COLO829 (cell line): ENCODE results near the gene SYTL3.
A peak's percentile ranks its signal among the peaks of the same experiment; 100 is the strongest.
"Not testable (repeated sequence)": the region's sequence is repeated elsewhere in the genome, so short reads cannot be mapped to it uniquely, and the experiment has no call there.

Experiments used
- DNase-seq: peaks from one replicate; pipeline ENCODE4 v3.0.0; 2012; ENCODE audit warnings: low spot score

SYTL3 gene, protein sequence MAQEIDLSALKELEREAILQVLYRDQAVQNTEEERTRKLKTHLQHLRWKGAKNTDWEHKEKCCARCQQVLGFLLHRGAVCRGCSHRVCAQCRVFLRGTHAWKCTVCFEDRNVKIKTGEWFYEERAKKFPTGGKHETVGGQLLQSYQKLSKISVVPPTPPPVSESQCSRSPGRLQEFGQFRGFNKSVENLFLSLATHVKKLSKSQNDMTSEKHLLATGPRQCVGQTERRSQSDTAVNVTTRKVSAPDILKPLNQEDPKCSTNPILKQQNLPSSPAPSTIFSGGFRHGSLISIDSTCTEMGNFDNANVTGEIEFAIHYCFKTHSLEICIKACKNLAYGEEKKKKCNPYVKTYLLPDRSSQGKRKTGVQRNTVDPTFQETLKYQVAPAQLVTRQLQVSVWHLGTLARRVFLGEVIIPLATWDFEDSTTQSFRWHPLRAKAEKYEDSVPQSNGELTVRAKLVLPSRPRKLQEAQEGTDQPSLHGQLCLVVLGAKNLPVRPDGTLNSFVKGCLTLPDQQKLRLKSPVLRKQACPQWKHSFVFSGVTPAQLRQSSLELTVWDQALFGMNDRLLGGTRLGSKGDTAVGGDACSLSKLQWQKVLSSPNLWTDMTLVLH

DNA sequence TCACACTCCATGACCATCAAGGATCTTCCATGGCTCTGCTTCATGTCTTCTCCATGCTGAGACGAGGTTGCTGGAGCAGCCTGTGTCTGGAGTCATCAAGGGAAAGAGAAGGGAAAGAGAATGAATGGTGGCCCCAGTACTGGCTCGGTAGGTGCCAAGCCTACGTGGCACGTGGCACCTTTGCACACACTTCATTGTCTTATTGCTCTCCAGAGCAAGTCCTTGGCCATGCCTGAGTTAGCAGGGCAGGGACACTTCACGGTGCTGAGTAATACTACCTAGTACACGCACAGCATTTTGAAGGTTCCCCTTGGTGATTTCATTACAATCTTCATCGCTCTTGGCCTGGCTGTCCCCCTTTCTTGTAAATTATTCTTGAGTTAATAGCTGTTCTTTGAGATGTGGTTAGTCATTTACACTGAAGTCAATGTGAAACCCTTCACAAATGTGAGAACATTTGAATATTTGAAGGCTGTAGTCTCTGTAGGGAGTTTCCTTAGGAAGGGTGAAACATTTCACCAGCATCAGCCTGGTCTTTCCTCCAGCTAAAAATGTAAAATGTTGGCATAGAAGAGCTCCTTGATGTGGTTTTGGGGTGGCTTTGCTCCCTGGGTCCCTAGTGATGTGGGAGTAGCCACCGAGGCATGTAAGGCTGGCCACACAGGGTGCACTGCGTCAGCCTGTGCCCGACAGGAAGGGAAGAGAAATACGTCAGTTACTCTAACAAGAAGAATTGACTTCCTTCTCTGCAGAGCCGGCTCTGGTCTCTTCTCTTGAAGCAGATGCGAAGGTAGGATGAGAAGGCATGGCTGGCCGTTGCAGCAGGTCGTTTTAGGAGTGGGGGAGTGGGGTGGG, at the start of gene SYTL3:
SYTL3 (plus strand) TSS at position 766 of the 855 bp plus-strand sequence. CDS start 13,215 bp downstream, outside the sequence.
- no peak for DNase-seq

DNA sequence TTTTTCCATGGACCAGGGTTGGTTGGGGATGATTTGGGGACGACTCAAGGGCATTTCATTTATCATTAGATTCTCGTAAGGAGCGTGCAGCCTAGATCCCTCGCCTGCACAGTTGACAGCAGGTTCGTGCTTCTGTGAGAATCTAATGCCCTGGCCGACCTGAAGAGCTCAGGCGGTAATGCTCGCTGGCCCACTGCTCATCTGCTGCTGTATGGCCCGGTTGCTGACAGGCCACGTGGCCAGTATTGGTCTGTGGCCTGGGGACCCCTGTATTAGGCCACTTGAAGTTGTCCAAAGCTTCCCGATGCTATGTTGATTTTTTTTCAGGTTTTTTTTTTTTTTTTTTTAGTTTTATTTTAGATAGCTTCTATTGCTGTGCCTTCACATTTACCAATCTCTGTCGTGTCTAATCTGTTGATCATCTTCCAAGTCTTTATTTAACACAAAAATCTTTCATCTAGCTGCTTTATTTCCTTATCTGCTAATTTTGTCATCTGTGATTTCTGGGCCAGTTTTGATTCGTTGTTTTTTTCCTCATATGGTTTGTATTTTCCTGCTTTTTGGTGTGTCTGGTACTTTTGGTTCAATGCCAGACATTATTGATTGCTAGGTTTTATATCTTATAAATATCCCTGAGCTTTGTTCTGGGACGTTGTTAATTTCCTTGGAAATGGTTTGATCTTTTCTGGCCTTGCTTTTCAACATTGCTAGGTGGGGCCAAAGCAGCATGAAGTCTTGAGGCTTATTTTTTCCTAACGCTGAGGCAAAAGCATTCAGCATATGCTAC, 46.4 kb upstream of the SYTL3 start:
- DNase-seq, result no peak

DNA sequence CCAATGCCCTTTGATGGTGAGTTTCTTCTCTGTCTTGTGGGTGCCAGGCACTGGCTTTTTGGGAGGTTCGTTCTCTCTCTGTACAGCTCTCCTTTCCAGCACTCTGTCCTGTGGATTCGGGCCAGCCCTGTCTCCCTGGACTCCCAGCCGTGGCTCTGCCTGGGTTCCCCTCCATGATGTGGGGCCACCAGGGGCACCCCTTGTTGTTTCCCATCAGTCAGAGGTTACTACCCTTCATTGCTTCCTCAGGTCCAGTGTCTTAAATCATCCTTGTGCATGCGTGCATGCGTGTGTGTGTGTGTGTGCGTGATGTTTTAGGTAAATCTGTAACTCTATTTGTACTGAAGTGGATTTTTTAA, 45.8 kb upstream of the SYTL3 start:
- no peak for DNase-seq

DNA sequence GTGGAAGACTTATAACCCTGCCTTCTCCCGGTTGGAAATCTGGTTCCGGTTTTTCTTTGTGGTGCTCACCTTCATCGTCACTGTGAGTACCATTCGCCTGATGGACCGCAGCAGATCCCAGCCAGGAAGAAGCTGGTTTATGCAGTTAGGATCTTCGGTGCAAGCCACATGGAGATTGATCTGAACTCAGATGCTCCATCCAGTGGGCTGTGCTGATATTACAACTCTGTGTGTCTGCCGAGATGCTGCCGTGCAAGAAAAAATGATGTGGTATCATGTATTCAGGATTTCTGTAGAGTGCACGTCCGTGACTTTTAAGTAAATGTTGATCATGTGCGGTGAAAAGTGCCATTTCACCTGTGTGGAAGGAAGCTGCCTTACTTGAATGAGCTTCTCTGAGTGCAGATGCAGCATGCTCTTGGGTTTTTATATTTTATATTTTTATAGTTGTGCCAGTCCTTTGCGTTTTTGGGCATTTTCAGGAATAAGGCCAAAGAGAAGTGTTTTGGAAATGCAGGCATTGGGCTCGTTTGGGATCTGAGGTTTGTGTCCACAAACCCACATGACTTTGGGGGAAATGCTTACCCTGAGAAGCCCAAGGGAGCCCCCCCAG, 44.5 kb upstream of the SYTL3 start:
- peak; percentile 57 for DNase-seq

DNA sequence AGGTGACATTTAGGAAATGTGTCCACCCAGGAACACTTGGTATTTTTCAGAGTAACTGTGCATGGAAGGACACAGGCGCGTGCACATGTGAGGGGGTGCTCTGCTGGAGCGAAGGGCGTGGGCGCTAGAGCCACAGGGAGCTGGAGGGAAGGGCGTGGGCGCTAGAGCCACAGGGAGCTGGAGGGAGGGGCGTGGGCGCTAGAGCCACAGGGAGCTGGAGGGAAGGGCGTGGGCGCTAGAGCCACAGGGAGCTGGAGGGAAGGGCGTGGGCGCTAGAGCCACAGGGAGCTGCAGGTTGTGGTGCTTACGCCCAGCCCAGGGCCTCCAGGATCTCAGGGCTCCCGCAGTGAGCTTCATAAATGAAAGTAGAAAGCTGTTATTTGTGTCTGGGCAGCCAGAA, 43.8 kb upstream of the SYTL3 start:
- not testable (repeated sequence) for DNase-seq

DNA sequence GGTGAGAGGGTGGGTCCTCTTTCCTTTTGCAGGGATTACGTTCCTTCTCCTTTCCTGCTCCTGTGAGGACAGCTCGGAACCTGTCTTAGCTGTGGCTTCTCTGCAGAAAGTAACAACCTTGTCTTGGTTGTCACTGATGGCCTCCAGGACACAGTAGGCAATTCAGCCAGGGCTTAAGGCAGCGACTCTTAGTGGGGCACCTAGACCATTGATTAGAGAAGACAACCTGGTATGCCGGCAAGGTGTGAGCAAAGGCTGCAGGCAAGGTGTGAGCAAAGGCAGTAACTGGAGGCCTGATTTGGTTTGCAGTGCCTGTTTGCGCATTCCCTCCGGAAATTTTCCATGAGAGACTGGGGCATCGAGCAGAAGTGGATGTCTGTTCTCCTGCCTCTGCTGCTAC, 42.9 kb upstream of the SYTL3 start:
- no peak for DNase-seq

DNA sequence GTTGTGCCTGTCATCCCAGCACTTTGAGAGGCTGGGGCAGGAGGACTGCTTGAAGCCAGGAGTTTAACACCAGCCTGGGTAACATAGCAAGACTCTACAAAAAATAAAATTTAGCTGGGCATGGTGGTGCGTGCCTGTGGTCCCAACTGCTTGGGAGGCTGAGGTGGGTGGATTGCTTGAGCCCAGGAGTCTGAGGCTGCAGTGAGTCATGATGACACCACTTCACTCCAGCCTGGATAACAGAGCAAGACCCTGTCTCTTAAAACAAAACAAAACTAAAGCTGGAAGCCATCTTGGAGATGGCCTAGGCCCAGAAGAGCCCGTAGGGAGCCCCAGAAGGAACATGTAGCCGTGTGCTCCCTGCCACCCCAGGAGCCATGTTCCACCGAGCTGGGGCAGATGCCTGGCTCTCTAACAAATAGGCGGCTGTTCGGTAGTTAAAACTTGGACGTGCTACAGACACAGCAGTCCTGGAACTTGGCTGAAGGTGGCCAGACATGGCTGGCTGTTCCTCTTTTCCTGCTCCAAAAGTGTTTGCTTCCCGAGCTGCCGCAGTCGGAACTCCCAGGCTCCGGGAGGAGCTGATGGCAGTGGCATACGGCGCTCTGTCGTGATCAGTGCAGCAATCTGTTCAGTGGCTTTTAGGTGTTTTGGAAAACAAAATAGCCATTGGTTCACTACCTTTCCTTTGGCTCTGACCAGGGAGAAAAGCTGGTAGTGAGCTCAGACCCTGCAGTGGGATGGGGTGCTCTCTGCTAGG, 42.3 kb upstream of the SYTL3 start:
- DNase-seq, result no peak

DNA sequence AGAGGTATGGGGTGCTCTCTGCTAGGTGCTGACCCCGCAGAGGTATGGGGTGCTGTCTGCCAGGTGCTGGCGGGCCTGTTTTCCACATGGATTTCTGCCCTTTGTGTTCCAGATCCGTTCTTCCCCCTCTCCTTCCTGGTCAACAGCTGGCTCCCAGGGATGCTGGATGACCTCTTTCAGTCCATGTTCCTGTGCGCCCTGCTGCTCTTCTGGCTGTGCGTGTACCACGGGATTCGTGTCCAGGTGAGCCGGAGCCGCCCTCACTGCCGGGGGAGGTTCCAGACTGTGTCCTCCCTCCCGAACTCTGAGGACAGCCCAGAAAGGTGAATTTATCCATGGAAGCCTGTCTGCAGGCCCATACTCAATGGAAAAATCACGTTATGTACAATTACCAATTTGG, 41.6 kb upstream of the SYTL3 start:
- DNase-seq, result no peak

DNA sequence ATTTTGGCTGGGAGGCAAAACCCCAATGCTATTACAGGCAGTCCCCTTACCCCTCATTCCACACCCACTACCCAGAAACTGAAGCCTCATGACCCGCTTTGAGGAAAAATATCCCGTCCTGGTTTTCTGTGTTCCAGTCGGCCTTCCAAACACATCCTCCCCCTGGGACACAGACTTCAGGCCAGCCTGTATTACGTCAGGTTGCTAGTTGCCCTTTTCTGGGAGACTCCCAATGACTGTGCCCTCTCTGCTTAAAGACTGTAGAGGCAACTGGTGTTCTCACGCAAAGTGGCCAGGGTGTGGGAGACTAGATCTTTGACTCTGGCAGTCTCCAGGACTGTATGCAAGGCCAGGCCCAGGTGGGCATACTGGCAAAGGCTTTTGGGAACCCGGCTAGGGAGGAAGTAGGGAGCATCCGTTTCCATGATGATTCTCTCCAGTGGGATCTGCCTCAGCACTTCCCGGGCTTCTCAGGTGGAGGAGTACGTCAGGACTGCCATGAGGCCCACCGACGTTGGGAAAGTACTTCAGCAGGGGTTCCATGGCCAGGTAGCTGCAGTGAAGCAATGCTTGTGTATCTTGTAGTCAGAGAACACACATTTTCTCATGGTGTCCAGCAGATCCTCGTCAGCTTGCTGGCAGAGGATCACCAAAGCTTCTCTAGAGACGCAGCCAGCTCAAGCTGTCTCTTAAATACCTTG, 40.2 kb upstream of the SYTL3 start:
- DNase-seq, result no peak

DNA sequence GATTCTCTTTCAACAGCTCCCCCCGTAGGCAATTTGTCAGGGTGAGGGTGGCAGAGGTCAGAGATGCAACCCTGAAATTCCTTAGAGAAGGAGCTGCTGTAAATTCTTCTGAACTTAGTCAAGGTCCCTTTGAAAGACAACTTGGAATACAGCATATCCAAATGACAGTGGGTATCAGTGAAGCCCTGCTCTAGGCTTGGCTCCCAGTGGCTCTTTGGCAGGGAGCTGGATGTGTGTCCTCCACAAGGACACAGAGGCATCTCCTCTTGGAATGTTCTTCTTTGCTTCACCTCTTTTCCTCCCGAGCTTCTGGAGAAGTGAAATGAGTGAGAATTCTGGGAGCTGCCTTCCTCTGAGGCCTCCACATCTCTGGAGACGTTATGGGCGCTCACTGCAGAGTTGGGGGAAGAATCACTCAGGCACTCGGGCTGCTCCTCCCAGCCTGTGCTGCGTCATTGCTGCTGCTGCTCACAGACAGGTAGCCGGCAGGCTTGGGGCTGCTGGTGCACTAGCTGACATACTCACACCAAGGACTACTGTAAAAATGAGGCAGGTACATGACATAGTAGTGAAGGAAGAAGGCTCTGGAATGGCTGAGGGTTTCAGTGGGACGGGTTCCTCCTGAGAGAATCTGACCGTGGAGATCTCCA, 39.4 kb upstream of the SYTL3 start:
- DNase-seq, result no peak

DNA sequence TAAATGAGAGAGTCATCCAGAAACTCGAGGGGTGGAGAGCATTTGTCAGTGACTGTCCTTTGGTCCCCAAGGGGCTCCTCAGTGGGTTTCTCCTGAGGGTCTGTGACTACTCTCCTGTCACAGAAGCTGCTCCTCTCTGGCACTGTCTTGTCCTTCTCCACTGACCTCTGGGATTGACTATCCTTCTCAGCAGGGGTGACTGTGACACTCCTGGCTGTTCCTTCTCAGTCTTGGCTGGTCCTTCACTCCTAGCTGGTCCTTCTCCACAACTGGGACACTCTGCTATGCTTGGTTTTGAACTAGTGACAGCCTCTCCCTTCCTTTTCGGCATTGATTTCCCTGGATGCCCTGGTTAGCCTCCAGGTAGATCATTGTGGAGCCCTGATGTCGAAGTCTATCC, 38.8 kb upstream of the SYTL3 start:
- no peak for DNase-seq

DNA sequence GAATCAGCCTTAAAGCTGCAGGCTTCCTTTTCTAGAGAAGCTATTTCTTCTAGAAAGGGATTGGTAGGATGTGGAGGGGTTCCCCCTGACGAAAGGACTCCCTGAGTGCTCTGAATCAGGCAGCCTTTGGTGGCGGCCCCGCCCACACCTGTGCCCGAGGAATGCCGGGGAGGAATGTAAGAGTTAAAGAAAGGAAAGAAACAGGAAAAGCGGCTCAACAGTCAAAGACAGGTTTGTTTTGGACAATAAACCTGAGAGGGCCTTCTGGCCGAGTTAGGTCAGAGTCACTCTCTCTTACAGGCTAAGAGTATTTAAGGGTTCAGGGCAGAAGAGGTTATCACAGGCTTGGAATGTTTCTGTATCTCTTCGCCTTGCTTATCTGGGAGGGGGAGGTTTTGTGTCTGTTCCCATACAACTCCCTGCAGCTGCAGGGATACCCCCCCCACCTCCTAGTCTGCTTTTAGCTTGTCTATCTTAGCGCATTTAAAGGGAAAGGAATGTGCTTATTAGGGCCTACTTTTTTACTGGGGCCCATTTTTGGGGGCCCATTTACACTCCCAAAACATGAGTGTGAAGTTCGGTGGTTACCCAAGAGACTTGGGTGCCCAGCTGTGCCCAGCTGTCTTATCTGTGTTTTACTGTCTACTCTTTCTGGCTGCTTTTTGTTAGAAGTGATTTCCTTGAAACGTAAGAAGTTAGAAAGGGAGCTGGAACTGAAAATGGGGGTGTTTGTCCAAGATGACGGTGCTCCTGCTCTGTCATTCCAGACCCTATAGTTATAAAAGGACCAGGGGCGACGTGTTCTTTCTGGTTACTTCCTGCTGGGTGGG, 38.1 kb upstream of the SYTL3 start:
- DNase-seq, result no peak

DNA sequence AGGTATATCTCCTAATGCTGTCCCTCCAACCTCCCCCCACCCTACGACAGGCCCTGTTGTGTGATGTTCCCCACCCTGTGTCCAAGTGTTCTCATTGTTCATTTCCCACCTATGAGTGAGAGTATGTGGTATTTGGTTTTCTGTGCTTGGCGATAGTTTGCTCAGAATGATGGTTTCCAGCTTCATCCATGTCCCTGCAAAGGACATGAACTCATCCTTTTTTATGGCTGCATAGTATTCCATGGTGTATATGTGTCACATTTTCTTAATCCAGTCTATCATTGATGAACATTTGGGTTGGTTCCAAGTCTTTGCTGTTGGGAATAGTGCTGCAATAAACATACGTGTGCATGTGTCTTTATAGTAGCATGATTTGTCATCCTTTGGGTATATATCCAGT, 35.2 kb upstream of the SYTL3 start:
- DNase-seq, result not testable (repeated sequence)

DNA sequence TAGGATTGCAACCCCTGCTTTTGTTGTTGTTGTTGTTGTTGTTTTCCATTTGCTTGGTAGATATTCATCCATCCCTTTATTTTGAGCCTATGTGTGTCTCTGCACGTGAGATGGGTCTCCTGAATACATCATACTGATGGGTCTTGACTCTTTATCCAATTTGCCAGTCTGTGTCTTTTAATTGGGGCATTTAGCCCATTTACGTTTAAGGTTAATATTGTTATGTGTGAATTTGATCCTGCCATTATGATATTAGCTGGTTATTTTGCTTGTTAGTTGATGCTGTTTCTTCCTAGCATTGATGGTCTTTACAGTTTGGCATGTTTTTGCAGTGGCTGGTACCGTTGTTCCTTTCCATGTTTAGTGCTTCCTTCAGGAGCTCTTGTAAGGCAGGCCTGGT, 31.6 kb upstream of the SYTL3 start:
- not testable (repeated sequence) for DNase-seq

DNA sequence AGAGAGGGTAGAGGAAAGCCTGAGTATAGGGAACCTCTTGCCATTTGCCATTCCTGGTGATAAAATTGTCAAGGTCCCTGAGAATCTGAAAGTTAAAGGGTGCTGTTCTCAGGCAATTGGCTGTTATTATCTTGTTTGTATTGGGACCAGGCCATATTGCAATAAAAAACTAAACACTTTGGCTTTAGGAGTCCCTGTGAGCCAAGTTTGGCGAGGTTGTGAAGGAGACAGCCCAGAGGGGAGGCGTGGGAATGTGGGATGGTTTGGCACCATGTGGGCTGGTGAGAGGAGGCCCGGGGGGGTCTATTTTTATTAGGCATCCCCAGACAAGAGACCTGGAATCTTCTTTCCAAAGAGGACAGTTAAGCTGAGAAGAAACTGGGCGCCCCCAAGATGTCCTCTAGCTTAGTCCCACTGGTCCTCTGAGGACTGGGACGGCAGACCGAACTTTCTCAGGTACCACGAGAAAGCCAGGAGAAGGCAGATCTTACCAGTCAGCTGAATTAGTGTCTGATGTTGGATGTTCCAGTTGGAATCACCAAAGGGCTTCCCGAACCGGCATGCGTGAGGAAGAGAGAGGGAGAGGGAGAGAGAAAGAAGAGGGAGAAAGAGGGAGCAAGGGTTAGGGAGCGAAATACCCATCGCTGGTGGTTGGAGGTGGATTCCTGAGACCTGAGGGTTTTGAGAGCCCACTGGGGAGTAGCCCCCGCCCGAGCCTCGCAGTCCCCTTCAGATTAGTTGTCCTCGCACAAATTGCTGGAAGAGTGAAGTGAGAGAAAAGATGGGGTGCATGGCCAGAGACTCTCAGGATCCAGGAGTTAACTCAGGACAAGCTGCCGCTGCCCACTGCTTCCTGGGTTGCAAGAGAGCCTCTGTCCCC, 29.7 kb upstream of the SYTL3 start:
- no peak for DNase-seq

DNA sequence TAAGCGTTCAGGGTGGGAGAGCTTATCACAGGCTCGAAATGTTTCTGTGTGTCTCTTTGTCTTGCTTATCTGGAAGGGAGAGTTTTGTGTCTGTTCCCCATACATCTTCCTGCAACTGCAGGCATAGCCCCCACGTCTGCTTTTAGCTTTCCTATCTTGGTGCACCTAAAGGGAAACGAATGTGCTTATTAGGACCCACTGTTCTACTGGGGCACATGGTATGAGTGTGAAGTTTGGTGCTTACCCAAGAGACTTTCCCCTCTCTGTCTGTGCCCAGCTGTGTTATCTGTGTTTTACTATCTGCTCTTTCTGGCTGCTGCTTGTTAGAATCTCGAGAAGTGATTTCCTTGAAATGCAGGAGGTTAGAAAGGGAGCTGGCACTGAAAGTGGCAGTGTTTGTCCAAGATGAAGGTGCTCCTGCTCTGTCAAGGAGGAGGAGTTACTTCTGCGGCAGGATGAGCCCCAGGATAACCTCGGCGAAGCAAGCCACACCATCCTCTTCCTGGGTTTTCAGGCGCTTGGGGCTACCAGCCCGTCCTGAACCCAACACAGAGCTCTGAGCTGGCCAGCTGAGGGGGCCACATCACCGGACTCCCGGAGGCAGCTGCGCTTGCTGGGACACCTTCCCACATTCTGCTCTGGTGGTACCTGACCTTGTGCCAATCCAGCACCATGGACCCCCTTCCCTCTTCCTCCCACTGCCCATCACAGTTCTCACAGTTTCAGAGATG, 28.7 kb upstream of the SYTL3 start:
- no peak for DNase-seq
